ENCODE results near the gene ANXA4.

Gene ANXA4

GRCh38 chr2:69741575-69742321 lies at the start of gene ANXA4:
Gene ANXA4, plus strand, starts transcription at chr2:69742134. Its CDS starts 39,432 bp downstream, at chr2:69781566.
- peak; percentile 40 for DNase-seq

- no peak for DNase-seq
These were observed 49.5 kb upstream of the ANXA4 start for GRCh38 chr2:69692424-69692823.

GRCh38 chr2:69693059-69693774 lies 48.7 kb upstream of the ANXA4 start:
- no peak for DNase-seq

GRCh38 chr2:69693775-69694450 lies 48.0 kb upstream of the ANXA4 start:
- no peak for DNase-seq

- no peak for DNase-seq
These were observed 46.8 kb upstream of the ANXA4 start for GRCh38 chr2:69694894-69695849.

GRCh38 chr2:69695850-69696216 lies 46.1 kb upstream of the ANXA4 start:
- no peak for DNase-seq

- no peak for DNase-seq
These were observed 41.6 kb upstream of the ANXA4 start for GRCh38 chr2:69700381-69700780.

GRCh38 chr2:69701100-69701945 lies 40.6 kb upstream of the ANXA4 start:
- DNase-seq: no peak

- DNase-seq: no peak
These were observed 38.7 kb upstream of the ANXA4 start for GRCh38 chr2:69703189-69703588.

- DNase-seq: no peak
These were observed 37.5 kb upstream of the ANXA4 start for GRCh38 chr2:69704446-69704845.

GRCh38 chr2:69709290-69709689 lies 32.6 kb upstream of the ANXA4 start:
- no peak for DNase-seq

GRCh38 chr2:69711971-69712370 lies 30.0 kb upstream of the ANXA4 start:
- DNase-seq: no peak

- no peak for DNase-seq
These were observed 27.9 kb upstream of the ANXA4 start for GRCh38 chr2:69714024-69714423.

- DNase-seq: peak; percentile 90
These were observed 27.3 kb upstream of the ANXA4 start for GRCh38 chr2:69714539-69715220.

GRCh38 chr2:69715964-69716363 lies 26.0 kb upstream of the ANXA4 start:
- no peak for DNase-seq

GRCh38 chr2:69716555-69717120 lies 25.3 kb upstream of the ANXA4 start:
- no peak for DNase-seq

- DNase-seq: no peak
These were observed 24.7 kb upstream of the ANXA4 start for GRCh38 chr2:69717186-69717585.

GRCh38 chr2:69717861-69718273 lies 24.1 kb upstream of the ANXA4 start:
- no peak for DNase-seq

- DNase-seq: no peak
These were observed 23.5 kb upstream of the ANXA4 start for GRCh38 chr2:69718338-69718965.

- DNase-seq: no peak
These were observed 21.5 kb upstream of the ANXA4 start for GRCh38 chr2:69720404-69720803.
